Stomach (tissue), 9 donors: Measurements from ENCODE around the gene CASP3. TPM values are rescaled to one million over a fixed set of nuclear protein-coding genes. Genes with fewer than 3 reads are reported as not detected.
A peak's percentile ranks its signal among the peaks of the same experiment; 100 is the strongest.
"Not testable (repeated sequence)": the region's sequence is repeated elsewhere in the genome, so short reads cannot be mapped to it uniquely, and the experiment has no call there.

ENCODE experiments used
- DNase-seq, 2 donors: peaks; one replicate each; pipeline versions ENCODE4 v3.0.0 to v3.0.0-alpha.2; 2013 to 2019
- H3K27ac ChIP-seq, 5 donors: fragments of 200-600 bp in 4 of 5; sonication (generic) in 4 of 5; one replicate each; pipeline ENCODE4 v1.5.1; 2013 to 2019; ENCODE audit warnings: mild to moderate bottlenecking in 1 of 5, moderate library complexity in 1 of 5
- H3K27me3 ChIP-seq, 3 donors: fragments of 200-600 bp; sonication (generic); one replicate each; pipeline ENCODE4 v1.5.1; 2017 to 2019; ENCODE audit warnings: mixed run types in 1 of 3
- H3K36me3 ChIP-seq, 4 donors: fragments of 200-600 bp; sonication (generic); 1 replicate in 3 of 4; 2 replicates in 1 of 4; pipeline ENCODE4 v1.5.1; 2016 to 2019
- H3K4me1 ChIP-seq, 4 donors: fragments of 200-600 bp; sonication (generic); one replicate each; pipeline ENCODE4 v1.5.1; 2016 to 2019
- H3K4me3 ChIP-seq, 4 donors: fragments of 200-600 bp; sonication (generic) in 3 of 4; one replicate each; pipeline ENCODE4 v1.5.1; 2016 to 2019; ENCODE audit warnings: mild to moderate bottlenecking in 1 of 4
- H3K9me3 ChIP-seq, 4 donors: fragments of 200-600 bp; sonication (generic); one replicate each; pipeline ENCODE4 v1.5.1; 2016 to 2019
- EP300 ChIP-seq: sonication (generic); formaldehyde crosslinking; IDR thresholded peaks from one replicate; pipeline ENCODE4 v1.6.1; 2017; ENCODE audit warnings: antibody characterized with exemption
- POLR2A ChIP-seq, 4 donors: fragments of 450-650 bp; IDR thresholded peaks; one replicate each; pipeline ENCODE4 v1.6.1; 2016; ENCODE audit warnings: antibody characterized with exemption in 4 of 4, control low read depth in 2 of 4, mild to moderate bottlenecking in 1 of 4, moderate library complexity in 1 of 4
- POLR2AphosphoS5 ChIP-seq, 3 donors: sonication (generic); formaldehyde crosslinking; IDR thresholded peaks; one replicate each; pipeline ENCODE4 v1.6.1; 2016; ENCODE audit warnings: antibody characterized with exemption in 3 of 3
- WGBS, 5 donors: extraction: QIAGEN DNeasy Blood & Tissue Kit in 3 of 5; methylation state at CpG; one replicate each; pipeline versions ENCODE4 v1.1.5 to v1.1.7; 2013 to 2018; 5-methylcytosine and 5-hydroxymethylcytosine counted together
- intact Hi-C: fragments of 100-400 bp; cut with DNase I; formaldehyde crosslinking; loops from one replicate; pipeline ENCODE4 v1.15.1; 2023; ENCODE audit warnings: low total_unique reads
- polyA plus RNA-seq, 3 donors: library from polyadenylated mRNA; stranded (reverse); fragments of 200-250 nt; gene quantifications; one replicate each; pipeline ENCODE4 v1.2.3, GENCODE V29; 2013
- total RNA-seq, 5 donors: library from RNA; depleted of rRNA; stranded (reverse); fragments of >200 nt; gene quantifications; one replicate each; pipeline versions ENCODE4 v1.1.0 to v1.2.3, GENCODE V29; 2014 to 2016
- TF ChIP-seq, protein P1 (sequence below), 7 experiments: fragments of 450-650 bp in 4 of 7; fragments of 200-600 bp in 3 of 7; sonication (generic) in 3 of 7; IDR thresholded peaks; one replicate each; pipeline ENCODE4 v1.5.1; 2016 to 2019; ENCODE audit warnings: antibody characterized with exemption in 7 of 7, control low read depth in 2 of 7, mild to moderate bottlenecking in 1 of 7
- donor health status: healthy with polysubstance abuse.
- donor health status: Bipolar disorder and iron deficiency.
- donor health status: healthy.

The CASP3 gene
- total and polyA plus RNA-seq, 8 donors: 12.5 to 52.5 (median 18.8) TPM

DNA sequence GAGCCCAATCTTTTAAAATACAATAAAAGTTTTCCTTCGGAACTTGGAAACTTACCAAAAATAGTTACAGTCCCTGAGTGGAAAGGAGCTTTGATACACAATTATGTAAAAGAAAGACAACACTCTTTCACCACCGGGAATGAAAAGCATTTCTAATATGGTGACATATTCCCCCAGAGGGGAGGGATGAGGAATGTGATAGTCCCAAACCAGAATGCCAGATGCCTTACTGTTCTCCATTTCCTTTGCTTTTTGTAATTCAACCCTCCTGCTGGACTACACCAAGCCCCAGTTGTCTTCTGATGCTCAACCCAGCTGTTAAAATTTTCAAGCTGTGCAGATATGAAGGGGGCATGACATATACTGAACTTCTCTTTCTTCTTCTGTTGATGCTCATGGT lies 4.4 kb upstream of the CASP3 start:
- WGBS, 5 donors: 20 to 34% (median 32%) methylated on average over 2 of the region's 2 CpGs
- Histone ChIP-seq H3K36me3 (peaks cover 0 to 26% (median 5%) of the 10 kb centered on the region in 4 donors), H3K27me3 (no peaks in the 10 kb centered on the region), H3K9me3 (no peaks in the 10 kb centered on the region), H3K27ac (no peak overlapping the region), H3K4me1 (peaks cover 7 to 22% (median 12%) of the 10 kb centered on the region in 4 donors), H3K4me3 (no peak overlapping the region)
- TF ChIP-seq POLR2AphosphoS5 (IDR thresholded peaks at IDR 0.05) (no peak), EP300 (no peak), POLR2A (IDR thresholded peaks at IDR 0.05) (no peak)
- TF ChIP-seq, protein P1, sequence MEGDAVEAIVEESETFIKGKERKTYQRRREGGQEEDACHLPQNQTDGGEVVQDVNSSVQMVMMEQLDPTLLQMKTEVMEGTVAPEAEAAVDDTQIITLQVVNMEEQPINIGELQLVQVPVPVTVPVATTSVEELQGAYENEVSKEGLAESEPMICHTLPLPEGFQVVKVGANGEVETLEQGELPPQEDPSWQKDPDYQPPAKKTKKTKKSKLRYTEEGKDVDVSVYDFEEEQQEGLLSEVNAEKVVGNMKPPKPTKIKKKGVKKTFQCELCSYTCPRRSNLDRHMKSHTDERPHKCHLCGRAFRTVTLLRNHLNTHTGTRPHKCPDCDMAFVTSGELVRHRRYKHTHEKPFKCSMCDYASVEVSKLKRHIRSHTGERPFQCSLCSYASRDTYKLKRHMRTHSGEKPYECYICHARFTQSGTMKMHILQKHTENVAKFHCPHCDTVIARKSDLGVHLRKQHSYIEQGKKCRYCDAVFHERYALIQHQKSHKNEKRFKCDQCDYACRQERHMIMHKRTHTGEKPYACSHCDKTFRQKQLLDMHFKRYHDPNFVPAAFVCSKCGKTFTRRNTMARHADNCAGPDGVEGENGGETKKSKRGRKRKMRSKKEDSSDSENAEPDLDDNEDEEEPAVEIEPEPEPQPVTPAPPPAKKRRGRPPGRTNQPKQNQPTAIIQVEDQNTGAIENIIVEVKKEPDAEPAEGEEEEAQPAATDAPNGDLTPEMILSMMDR (IDR thresholded peaks at IDR 0.05): no peak
- intact Hi-C loops: no loop called here
- DNase-seq: no peak

DNA sequence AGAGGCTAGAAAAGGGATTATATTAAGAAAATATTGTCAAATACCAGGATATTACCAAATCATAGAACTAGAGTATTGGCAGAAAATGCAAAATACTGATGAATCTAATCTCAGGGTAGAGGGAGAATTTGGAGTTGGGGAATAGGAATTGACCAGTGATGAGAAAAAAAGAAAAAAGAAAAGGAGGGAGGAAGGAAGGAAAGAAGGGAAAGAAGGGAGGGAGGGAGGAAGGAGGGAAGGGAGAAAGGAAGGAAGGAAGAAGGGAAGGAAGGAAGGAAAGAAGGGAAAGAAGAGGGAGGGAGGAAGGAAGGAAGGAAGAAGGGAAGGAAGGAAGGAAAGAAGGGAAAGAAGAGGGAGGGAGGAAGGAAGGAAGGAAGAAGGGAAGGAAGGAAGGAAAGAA lies 3.4 kb upstream of the CASP3 start:
- H3K27ac ChIP-seq, DNase-seq, H3K4me3 ChIP-seq, intact Hi-C loops, H3K9me3 ChIP-seq, H3K27me3 ChIP-seq: not testable (repeated sequence)
- Histone ChIP-seq H3K36me3 (peaks cover 0 to 19% (median 5%) of the 10 kb centered on the region in 4 donors), H3K4me1 (peaks cover 14 to 30% (median 18%) of the 10 kb centered on the region in 4 donors)

DNA sequence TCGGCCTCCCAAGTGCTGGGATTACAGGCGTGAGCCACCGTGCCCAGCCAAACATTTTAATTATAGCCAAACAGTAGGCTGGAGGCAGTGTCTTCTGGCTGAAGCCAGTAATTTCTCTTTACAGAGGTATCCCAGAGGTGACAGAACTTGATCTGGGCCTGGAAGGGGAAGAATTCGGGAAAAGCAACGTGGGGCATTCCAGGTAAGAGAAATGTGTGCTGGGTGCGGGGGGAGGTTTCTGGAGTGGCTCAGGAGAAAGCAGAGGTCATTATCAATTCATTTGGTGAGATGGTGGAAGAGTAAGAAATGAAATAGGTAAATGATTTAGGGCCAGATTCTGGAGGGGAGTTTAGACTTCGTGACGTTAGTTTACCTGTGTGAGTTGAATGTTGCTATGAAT lies 2.7 kb upstream of the CASP3 start:
- no peak overlapping the region for H3K27ac ChIP-seq
- TF ChIP-seq, protein P1 (IDR thresholded peaks at IDR 0.05): no peak
- no peak for TF ChIP-seq EP300
- TF ChIP-seq POLR2AphosphoS5 (IDR thresholded peaks at IDR 0.05): no peak
- TF ChIP-seq POLR2A (IDR thresholded peaks at IDR 0.05): no peak
- no peaks in the 10 kb centered on the region for H3K27me3 ChIP-seq
- 92 to 98% (median 94%) methylated on average over 8 of the region's 8 CpGs for WGBS, 5 donors
- no peak overlapping the region for H3K4me3 ChIP-seq
- DNase-seq: no peak
- intact Hi-C loops: no loop called here
- H3K36me3 ChIP-seq: peaks cover 0 to 11% (median 2%) of the 10 kb centered on the region in 4 donors
- peaks cover 22 to 38% (median 26%) of the 10 kb centered on the region in 4 donors for H3K4me1 ChIP-seq
- H3K9me3 ChIP-seq: no peaks in the 10 kb centered on the region

DNA sequence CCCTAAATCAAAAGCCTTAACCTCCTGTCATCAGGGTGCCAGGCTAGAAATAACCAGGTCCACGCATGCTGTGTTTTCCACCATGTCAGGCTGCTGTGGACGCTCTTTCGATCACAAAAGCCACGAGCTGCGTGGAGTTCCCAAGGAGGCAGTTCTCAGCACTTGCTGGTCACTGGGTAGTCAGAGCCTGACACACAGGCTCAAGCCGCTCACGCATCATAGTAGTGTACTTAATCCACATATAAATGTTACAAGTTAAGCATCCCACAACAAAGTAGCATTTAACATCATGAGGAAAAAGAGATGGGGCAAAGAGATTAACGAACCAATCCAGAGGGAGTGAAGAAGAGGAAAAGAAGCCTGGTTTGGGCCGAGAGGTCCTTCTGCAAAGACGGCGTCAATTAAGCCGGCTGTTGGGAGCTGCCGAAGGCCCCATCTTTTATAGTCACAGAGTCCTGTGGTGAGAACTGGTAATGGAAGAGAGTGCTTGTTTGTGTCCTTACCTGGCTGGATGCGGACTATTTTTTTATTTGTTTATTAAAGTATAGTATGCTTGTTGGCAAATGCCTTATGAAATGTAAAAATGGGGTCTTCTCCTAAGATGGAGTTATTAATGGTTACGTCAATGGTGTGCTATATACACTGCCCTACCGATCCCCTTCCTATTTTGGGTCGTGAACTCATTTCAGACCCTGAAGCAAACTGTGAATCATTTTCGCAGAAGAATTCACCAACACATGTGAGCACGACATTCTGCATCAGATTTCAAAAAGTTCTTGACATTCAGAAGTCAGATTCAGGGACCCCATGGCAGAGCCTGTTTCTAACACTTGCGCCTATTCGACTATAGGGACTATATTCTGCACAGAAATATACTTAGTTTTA lies 966 bp upstream of the CASP3 start:
- TF ChIP-seq POLR2A (IDR thresholded peaks at IDR 0.05): no peak
- no peak for TF ChIP-seq POLR2AphosphoS5 (IDR thresholded peaks at IDR 0.05)
- no peak for TF ChIP-seq EP300
- TF ChIP-seq, protein P1 (IDR thresholded peaks at IDR 0.05): no peak
- 29 to 35% (median 30%) methylated on average over 21 of the region's 21 CpGs for WGBS, 5 donors
- H3K4me1 ChIP-seq: peaks cover 38 to 54% (median 43%) of the 10 kb centered on the region in 4 donors
- peak overlapping the region; percentile 74 to 93 (median 80) for H3K4me3 ChIP-seq
- peak in 1 of 2 donors; percentile 70 for DNase-seq
- peaks cover 0 to 6% (median 0%) of the 10 kb centered on the region in 4 donors for H3K36me3 ChIP-seq
- intact Hi-C loops: no loop called here
- no peaks in the 10 kb centered on the region for H3K27me3 ChIP-seq
- H3K9me3 ChIP-seq: no peaks in the 10 kb centered on the region
- H3K27ac ChIP-seq: peak overlapping the region; percentile 95 to 100 (median 98)
